VCaP (cell line): ENCODE data around the gene KLHL41.

ENCODE experiments used
- H3K27ac ChIP-seq: fragments of 450-650 bp; 2 replicates; pipeline ENCODE4 v1.5.1; 2017
- TF ChIP-seq, protein P1 (sequence below): fragments of 450-650 bp; conservative IDR thresholded peaks from 2 replicates; pipeline ENCODE4 v1.5.1; 2017; ENCODE audit warnings: mild to moderate bottlenecking, moderate library complexity

Gene KLHL41

DNA sequence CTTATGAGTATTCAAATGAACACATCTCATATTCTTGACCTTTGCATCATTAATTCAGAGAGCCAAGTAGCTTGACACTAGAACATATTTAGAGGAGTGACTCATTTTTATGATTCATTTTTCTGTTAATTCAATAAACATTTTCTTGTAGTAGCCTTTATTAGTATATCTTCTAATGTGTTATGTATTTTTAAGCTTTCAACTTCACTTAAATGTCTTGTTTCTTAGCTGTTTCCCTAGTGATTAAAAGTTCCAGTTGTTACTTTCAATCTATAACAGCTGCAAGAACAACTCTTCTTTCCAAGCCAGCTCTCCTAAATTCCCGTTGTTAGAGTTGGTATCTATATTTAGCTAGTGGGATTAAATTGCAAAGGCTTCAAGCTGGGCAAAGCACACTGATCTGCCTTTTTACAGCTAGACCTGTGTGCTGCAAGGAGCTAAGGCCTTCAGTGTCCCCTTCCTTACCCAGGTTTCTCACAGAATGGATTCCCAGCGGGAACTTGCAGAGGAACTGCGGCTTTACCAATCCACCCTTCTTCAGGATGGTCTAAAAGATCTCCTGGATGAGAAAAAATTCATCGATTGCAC, at the start of gene KLHL41:
TSS of gene KLHL41 (plus strand) at position 405 of the 588 bp plus-strand sequence. CDS start at position 482, 77 bp downstream.
- TF ChIP-seq, protein P1, sequence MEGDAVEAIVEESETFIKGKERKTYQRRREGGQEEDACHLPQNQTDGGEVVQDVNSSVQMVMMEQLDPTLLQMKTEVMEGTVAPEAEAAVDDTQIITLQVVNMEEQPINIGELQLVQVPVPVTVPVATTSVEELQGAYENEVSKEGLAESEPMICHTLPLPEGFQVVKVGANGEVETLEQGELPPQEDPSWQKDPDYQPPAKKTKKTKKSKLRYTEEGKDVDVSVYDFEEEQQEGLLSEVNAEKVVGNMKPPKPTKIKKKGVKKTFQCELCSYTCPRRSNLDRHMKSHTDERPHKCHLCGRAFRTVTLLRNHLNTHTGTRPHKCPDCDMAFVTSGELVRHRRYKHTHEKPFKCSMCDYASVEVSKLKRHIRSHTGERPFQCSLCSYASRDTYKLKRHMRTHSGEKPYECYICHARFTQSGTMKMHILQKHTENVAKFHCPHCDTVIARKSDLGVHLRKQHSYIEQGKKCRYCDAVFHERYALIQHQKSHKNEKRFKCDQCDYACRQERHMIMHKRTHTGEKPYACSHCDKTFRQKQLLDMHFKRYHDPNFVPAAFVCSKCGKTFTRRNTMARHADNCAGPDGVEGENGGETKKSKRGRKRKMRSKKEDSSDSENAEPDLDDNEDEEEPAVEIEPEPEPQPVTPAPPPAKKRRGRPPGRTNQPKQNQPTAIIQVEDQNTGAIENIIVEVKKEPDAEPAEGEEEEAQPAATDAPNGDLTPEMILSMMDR = no peak
- no peak within 1 kb of the TSS for H3K27ac ChIP-seq

DNA sequence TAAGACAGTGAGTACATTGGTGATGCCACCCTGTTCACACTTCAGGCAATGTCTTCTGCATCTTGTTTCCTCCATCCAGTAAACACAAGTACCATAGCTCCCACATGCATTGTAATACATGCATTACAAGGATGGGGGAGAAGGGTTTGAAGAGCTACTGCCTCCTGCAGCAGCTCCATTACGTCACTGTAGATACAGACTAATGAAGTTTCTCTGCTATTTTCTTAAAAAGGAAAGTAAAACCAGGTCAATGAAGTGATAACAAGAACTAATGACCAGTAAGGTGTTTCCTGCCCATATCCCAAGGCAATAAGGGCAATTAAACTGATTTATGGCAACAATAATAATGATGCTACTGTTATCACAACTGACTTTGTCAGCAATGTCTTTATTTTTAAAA, 48.4 kb upstream of the KLHL41 start:
- H3K27ac ChIP-seq = no peak overlapping the region
- TF ChIP-seq, protein P1 = no peak

DNA sequence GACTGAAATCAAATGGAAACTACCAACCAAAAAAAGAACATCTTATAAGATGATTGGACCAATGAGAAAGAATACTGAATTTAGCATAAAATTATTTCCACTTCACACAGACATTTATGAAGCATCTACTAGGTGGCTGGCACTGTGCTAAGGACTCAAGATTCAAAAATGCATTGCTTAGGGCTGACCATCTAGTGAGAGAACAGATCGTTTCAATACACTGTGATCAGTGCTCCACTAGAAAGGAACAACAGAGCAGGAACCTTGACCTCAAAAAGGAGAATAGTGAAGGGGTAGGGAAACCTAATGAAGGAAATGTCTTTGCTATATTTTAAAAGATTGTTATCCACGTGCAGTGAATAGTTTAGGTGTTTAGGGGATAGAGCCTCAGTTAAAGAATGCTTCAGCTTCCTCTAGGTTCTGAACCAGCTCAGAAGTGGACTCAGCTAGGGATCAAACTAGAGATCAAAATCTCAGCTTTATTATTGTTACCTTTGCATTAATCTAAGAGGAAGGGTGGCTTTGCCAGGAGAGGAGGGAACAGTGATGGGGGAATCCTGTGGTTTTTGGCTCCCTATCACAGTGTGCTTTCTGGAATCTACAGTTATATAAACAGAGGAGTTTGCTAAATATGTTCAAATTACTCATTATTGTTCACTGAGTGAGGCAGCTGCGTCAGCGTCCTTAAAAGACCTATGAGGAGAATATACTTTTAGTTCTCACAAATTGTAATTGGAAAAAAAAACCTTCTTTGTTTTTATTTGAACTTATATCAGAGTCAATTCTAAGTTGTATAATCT, 46.4 kb upstream of the KLHL41 start:
- H3K27ac ChIP-seq = no peak overlapping the region
- TF ChIP-seq, protein P1 = no peak

DNA sequence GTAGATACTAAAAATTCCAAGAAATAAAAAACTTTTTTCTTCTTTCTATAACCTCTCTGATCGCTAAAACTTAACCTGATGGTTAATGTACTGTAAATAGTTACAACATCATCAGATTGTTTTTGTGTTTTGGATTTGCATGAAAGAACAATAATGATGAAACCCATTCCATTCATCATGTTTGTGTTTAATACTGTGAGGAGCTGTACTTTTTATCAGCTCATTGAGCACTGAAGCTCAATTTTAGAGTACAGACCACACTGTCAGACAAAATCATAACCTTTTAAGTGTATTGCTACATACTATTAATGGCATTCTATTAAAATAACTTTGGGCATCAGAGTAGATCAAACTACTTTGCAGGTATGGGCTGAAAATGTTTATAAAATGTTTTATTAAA, 45.0 kb upstream of the KLHL41 start:
- TF ChIP-seq, protein P1 = no peak
- no peak overlapping the region for H3K27ac ChIP-seq

DNA sequence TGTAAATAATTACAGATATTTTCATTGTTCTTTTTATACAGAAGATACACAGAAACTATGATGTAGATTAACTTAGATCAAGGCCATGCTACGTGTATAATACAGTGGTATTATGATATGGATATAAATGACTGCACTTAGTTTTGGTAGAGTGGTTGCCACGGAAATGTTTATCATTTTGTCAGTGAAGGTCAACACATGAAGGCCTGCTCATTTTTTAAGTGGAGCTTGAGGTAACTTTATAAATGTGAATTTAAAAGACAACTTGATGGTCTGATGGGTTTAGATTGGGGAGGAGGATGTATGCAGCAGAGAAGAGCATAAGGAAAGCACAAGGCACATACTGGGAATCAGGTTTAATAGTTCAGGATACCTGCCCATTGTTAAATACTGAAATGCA, 44.6 kb upstream of the KLHL41 start:
- TF ChIP-seq, protein P1 = no peak
- H3K27ac ChIP-seq = no peak overlapping the region

DNA sequence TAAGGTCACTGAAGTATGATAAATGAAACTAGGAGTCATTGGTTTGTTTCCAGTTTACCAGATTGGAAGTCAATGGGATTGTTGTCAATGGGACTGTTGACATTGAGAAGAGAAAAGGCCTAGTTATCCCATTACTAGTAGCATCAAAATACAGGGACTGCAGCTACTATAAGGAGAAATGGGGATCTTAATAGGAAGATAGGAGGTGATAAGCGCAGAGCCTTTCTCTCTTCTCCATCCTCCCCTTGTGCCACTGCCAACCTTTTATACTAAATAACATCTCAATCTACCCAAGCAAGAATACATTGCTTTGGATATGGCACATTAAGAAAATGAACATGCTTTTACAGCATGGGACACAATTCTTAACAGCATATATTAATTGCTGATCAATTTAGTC, 40.7 kb upstream of the KLHL41 start:
- TF ChIP-seq, protein P1 = no peak
- H3K27ac ChIP-seq = no peak overlapping the region

DNA sequence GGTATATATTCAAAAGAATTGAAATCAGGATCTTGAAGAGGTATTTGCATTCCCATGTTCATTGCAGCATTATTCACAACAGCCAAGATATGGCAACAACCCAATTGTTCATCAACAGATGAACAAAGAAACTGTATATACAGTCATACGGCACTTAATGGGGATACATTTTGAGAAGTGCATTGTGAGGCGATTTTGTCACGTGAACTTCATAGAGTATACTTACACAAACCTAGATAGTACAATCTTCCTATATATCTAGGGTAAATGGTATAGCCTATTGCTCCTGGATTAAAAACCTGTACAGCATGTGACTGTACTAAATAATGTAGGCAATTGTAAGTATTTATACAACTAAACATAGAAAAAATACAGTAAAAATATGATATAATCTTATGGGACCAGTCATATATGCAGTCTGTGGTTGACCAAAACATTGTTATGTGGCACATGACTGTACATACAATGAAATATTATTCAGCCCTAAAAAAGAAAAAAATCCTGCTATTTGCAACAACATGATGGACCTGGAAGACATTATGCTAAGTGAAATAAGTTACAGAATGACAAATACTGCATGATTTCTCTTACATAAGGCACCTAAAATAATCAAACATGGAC, 39.4 kb upstream of the KLHL41 start:
- TF ChIP-seq, protein P1 = no peak
- H3K27ac ChIP-seq = no peak overlapping the region
